ENCODE data around the gene SLIT3.

The SLIT3 gene

GRCh38 chr5:169099801-169100734 is 200.9 kb downstream of the SLIT3 start:
- DNase-seq: no peak

GRCh38 chr5:169098331-169099121 is 202.4 kb downstream of the SLIT3 start:
- no peak for DNase-seq

- no peak for DNase-seq
Measured at GRCh38 chr5:169097374-169098326, 203.3 kb downstream of the SLIT3 start.

GRCh38 chr5:169095976-169096375 is 205.0 kb downstream of the SLIT3 start:
- no peak for DNase-seq

- no peak for DNase-seq
Measured at GRCh38 chr5:169095410-169095960, 205.5 kb downstream of the SLIT3 start.

DNA sequence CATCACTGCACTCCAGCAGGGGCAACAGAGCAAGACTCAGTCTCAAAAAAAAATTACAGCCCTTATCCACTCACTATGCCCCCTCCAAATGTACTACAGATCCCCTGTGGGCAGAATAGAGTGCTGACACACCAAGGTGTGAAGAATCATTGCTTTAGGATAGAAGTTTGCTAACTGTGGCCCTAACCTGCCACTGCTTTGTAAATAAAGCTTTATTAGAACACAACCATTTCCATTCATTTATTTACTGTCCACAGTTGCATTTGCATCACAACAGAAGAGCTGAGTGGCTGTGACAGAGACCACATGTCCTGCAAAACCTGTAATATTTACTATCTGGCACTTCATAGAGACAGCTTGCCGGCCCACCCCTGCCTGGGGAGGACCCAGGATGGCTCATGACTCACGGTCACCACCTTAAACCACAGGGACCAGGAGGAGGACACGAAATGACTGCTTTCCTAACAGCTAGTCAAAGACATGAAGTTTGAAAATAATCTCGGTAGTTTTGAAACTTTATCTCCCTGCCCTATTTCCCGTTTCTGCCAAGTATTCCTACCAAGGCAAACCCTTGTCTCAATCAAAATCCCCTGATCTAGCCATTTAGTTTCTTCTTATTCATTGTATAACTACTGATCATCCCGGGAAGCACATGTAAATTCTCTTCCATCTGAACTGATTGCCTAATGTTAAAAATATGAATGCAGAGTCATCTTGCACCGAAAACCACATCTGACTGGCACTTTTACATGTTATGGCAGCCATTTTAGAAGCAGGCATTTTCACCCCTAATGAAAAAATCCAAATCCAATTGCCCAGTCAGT is 206.1 kb downstream of the SLIT3 start:
- no peak for DNase-seq

GRCh38 chr5:169091396-169091980 is 209.5 kb downstream of the SLIT3 start:
- DNase-seq: no peak

- no peak for DNase-seq
Measured at GRCh38 chr5:169089343-169089742, 211.6 kb downstream of the SLIT3 start.

GRCh38 chr5:169088028-169088725 is 212.8 kb downstream of the SLIT3 start:
- no peak for DNase-seq

GRCh38 chr5:169085636-169086035 is 215.3 kb downstream of the SLIT3 start:
- no peak for DNase-seq

DNA sequence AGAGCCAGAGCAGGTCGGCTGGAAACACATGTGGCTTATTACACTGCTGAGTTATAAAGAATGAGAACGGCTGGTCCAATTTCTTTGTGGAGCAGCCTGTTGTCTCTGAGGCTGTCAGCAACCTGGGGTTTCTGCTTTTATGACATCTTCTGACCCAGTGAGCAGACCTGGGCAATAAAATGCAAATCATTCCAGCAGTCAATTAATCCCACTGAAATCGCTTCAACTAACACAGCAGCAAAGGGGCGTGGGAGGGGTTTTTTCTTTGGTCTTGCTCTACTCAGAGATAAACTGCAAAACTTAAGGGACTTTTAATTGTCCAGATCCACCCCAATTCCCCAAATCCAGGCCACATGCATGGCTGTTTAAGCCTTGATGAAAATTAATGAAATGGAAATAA is 215.7 kb downstream of the SLIT3 start:
- no peak for DNase-seq

DNA sequence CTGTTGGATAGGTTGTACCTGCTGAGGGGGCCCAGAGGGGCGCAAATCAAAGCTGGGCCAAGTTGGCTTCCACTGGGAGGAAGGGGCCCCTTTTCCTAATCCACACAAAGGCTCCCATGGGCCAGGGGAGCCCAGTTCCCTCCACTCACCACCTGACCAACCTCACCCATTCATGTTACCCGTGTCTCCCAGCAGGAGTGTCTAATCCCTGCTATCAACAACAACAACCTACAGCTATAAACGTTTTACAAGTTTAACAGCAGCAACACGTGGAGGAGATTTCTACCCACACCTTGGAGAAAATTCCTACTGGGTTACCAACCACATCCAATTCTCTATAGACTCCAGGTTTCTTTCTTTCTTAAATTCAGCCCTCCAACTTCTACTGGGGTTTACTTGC is 216.2 kb downstream of the SLIT3 start:
- DNase-seq: no peak

DNA sequence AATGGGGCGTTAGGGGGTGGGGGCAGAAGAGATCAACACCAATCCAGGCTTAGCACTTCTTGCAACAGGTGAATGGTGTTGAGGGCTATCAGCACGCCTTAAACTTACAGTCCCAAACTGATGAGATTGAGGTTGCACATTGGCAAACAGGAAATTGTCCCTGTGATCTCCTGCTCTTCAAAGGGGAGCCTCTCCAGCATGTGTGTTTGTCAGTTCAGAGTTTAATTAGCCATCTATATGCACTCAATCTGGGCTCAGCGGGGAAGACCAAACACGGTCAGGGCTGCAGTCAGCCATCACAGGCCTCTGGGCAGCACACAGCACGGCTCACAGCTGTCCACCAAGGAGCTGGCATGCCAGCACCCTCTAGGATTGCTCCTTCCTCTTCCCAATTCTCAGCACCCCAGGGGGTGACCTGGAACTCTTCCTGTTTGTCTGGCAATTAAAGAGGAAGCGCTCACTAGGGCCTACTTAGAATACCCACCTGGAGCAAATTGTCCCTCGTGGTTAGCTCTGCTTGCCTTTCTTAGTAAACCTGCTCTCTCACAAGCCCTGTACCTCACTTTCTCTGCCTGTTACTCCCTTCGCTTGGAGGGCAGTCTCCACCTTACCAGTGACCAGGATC is 217.4 kb downstream of the SLIT3 start:
- DNase-seq: no peak

DNA sequence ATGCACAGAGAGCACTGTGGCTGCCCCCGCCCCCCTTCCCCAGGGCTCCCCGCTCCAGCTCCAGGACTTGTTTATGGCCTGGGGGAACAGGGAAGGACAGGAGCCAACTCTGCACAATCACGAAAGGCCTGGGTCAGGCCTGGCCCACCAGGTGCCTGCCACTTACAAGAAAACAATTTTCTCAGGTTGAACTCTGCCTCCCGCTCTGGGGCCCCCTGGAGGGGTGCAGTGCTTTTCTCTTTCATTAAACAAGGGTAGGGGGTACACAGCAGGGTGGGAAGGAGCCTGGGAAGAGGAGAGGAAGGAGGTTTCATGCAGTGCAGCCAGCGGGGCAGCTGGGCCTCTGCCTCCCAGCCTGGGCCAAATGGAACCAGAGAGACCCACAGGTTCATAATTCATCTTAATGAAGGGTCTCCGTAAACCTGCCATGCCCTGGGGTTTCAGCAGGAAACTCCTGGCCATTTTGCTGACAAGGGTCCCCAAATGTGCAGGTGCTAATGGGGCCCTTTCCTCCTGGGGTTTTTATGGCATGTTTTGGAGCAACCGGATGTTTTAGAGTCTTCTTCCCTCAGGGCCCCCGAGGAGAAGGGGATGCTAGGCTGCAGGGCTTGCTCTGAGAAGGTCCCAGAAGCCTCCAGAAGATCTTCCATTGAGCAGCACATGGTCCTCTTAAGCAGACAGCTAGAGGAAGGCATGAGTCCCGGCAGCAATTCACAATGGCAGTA is 219.8 kb downstream of the SLIT3 start:
- no peak for DNase-seq

- DNase-seq: no peak
Measured at GRCh38 chr5:169080448-169080911, 220.5 kb downstream of the SLIT3 start.

DNA sequence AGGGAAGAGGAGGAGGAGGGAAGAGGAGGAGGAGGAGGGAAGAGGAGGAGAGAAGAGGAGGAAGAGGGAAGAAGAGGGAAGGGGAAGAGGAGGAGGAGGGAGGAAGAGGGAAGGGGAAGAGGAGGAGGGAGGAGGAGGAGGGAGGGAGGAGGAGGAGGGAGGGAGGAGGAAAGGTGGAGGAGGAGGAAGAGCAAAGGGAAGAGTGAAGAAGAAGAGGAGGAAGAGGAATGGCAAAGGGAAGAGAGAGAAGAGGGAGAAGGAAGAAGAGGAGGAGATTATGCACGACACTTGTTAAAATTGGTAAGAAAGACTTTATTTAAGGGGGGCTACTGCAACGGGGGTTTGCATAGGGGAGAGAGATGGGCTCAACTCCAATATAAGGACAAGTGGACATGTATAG is 221.2 kb downstream of the SLIT3 start:
- no peak for DNase-seq

GRCh38 chr5:169074839-169075238 is 226.1 kb downstream of the SLIT3 start:
- DNase-seq: no peak

DNA sequence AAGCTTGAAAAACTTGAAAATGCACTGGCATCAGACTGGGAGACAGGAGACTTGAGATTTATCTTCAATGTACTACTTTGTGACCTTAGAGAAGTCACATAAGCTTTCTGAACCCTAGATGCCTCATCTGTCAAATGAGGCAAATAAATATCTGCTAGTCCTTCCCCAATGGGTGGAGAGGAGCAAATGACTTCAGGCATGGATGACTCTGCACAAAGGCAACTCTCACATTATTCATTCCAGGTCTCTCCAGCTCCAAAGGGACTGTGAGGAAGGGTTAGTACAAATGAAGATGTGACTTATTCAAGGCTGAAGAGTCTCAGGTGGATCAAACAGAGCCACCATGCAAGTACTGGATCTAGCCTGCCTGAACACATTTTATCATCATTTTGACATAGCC is 228.7 kb downstream of the SLIT3 start:
- DNase-seq: no peak

GRCh38 chr5:169070413-169070812 is 230.5 kb downstream of the SLIT3 start:
- DNase-seq: no peak

Measured in NCI-H1436 treated with DMSO at 0.1 percent for 48 hours (cell line).